Measurements from ENCODE around the gene SLC4A1.
"Not testable (repeated sequence)": the region's sequence is repeated elsewhere in the genome, so short reads cannot be mapped to it uniquely, and the experiment has no call there.

Gene SLC4A1

GRCh38 chr17:44257815-44258760 lies 9.8 kb downstream of the SLC4A1 start:
- DNase-seq (ENCODE audit: low read depth in 4 of 4, low spot score in 1 of 4) = no peak

DNA sequence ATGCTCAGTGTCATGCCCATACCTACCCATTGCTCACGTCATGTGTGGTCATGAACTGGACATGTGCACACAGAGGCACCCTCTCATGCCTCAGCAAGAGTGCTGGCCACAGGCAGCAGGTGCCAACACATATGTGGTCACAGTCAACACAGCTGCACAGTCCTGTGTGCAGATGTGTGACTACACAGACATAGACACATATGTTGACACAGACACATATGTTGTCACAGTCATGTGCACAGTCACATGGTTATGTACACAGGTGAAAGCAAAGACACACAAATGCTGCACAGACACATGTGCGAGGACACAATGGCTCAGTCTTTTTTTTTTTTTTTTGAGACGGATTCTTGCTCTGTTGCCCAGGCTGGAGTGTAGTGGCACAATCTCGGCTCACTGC lies 11.3 kb downstream of the SLC4A1 start:
- no peak for DNase-seq (ENCODE audit: low read depth in 4 of 4, low spot score in 1 of 4)

- DNase-seq (ENCODE audit: low read depth in 4 of 4, low spot score in 1 of 4) = no peak
Observed at GRCh38 chr17:44255915-44256314, 12.0 kb downstream of the SLC4A1 start.

- no peak for DNase-seq (ENCODE audit: low read depth in 4 of 4, low spot score in 1 of 4)
Observed at GRCh38 chr17:44254361-44255095, 13.4 kb downstream of the SLC4A1 start.

DNA sequence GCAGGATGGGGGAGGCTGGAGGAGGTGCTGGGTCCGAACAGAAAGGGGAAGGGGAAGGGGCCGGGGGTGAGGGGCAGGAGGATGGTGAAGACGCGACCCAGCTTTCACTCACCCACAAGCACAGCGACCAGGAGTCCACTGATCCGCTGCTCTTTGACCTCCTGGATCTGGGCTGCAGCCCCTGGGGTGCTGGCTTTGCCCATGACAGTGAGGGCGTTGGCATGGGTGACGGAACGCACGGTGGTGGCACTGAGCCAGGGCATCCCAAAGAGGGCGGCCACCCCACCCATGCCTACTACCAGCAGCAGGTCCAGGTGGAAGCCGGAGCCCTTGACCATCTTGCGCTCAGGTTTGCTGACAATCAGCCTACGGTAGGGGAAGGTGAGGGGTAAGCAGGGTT lies 14.9 kb downstream of the SLC4A1 start:
- DNase-seq (ENCODE audit: low read depth in 4 of 4, low spot score in 1 of 4) = no peak

DNA sequence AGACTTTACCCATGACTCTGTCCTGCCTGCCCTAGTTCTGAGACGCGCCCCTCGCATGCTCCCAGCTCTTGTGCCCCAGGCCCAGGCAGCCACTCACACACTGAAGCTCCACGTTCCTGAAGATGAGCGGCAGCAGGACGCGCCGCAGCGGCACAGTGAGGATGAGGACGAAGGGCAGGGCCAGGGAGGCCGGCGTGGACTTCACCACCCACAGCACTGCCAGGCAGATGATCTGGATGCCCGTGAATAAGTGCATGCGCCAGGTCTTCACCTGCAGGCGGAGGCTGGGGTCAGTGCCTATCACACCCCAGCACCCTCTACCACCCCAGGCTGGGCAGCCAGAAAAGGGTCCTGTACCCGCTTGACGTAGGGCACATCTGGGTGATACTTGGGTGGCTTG lies 16.9 kb downstream of the SLC4A1 start:
- no peak for DNase-seq (ENCODE audit: low read depth in 4 of 4, low spot score in 1 of 4)

DNA sequence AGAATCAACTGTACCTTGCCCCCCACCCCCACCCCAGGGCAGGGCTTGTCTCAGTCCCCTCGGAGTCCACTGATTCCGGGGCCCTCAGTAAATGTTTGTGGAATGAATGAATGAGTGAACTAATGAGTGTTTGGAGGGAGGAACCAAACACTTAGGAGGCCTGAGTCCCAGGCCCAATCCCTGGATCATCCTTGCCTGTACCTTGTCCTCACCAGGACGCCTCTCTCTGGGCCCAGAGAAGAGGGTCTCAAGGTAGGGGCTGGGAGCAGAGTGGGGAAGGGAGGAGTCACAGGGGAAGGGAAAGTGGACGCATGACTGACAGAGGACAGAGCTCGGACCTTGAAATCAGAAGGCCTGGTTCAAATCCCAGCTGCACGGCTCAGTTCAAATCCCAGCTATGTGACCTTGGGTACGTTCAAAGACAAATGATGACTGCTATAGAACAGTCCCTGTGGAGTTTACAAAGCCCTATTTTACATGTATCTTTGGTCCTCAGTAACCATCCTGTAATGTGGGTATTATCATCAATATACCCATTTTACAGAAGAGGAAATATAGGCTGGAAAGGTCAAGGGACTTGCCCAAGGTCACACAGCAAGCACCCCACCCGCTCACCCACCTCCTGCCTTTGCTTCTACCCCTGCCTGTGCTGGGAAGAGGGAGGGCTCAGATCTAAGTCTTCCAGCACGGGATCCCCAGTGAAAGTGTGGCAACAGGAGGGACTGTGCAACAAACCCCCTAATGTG lies 18.3 kb downstream of the SLC4A1 start:
- DNase-seq (ENCODE audit: low read depth in 4 of 4, low spot score in 1 of 4) = no peak

GRCh38 chr17:44247876-44248736 lies 19.8 kb downstream of the SLC4A1 start:
- no peak for DNase-seq (ENCODE audit: low read depth in 4 of 4, low spot score in 1 of 4)

DNA sequence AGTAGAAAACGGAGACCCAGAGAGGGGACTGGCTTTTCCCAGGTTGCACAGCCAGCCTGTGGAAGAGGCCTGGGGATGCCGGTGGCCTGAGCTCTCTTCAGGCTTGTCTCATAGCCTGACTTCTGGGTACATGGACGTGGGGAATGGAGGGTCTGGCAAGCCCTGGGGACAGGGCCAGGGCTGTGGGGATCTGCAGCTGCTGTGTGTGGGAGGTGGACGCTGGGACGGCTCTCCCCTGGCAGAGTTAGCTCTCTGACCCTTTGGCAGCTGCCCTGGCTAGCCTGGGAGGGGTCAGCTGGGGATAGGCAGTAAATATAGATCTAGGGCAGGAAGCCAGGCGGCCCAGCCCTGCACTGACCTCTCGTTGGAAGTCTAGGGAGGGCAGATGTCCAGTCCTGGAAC lies 20.5 kb downstream of the SLC4A1 start:
- no peak for DNase-seq (ENCODE audit: low read depth in 4 of 4, low spot score in 1 of 4)

DNA sequence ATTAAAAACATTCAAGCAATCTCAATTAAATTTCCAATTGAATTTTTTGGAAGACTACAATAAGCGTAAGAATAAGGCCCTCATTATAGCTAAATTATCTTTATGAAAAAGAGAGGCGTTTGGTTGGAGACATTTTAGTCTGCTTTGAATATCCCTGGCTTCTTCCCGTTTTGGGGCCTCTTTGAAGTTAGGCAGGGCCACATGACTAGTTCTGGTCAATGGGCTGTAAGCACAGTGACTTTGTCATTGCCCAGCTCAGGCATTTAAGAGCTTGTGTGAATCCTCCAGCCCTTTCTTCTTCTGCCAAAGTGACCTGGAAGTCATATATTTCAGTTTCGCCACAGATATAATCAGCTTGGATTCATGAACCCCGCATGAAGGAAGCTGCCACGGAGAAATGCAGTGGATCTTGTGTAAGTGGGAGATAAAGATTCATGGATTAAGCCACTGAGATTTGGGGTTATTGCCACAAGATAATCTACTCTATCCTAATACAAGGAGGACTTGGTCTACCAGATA lies 26.8 kb downstream of the SLC4A1 start:
- DNase-seq (ENCODE audit: low read depth in 4 of 4, low spot score in 1 of 4) = no peak

GRCh38 chr17:44237886-44238285 lies 30.0 kb downstream of the SLC4A1 start:
- DNase-seq (ENCODE audit: low read depth in 4 of 4, low spot score in 1 of 4) = not testable (repeated sequence)

- DNase-seq (ENCODE audit: low read depth in 4 of 4, low spot score in 1 of 4) = no peak
Observed at GRCh38 chr17:44236444-44236991, 31.4 kb downstream of the SLC4A1 start.

- no peak for DNase-seq (ENCODE audit: low read depth in 4 of 4, low spot score in 1 of 4)
Observed at GRCh38 chr17:44235583-44235936, 32.4 kb downstream of the SLC4A1 start.

- no peak for DNase-seq (ENCODE audit: low read depth in 4 of 4, low spot score in 1 of 4)
Observed at GRCh38 chr17:44233582-44233981, 34.4 kb downstream of the SLC4A1 start.

GRCh38 chr17:44232061-44232460 lies 35.9 kb downstream of the SLC4A1 start:
- no peak for DNase-seq (ENCODE audit: low read depth in 4 of 4, low spot score in 1 of 4)

GRCh38 chr17:44230140-44230539 lies 37.8 kb downstream of the SLC4A1 start:
- no peak for DNase-seq (ENCODE audit: low read depth in 4 of 4, low spot score in 1 of 4)

- no peak for DNase-seq (ENCODE audit: low read depth in 4 of 4, low spot score in 1 of 4)
Observed at GRCh38 chr17:44229090-44229489, 38.8 kb downstream of the SLC4A1 start.

GRCh38 chr17:44223541-44224071 lies 44.3 kb downstream of the SLC4A1 start:
- DNase-seq (ENCODE audit: low read depth in 4 of 4, low spot score in 1 of 4) = no peak

- DNase-seq (ENCODE audit: low read depth in 4 of 4, low spot score in 1 of 4) = no peak
Observed at GRCh38 chr17:44222112-44222869, 45.6 kb downstream of the SLC4A1 start.

GRCh38 chr17:44221862-44222111 lies 46.1 kb downstream of the SLC4A1 start:
- no peak for DNase-seq (ENCODE audit: low read depth in 4 of 4, low spot score in 1 of 4)

All from stimulated activated CD4-positive, alpha-beta T cell treated with anti-CD3 and anti-CD28 coated beads, Interleukin-1b, Interleukin-23, amount 100 ng/mL, for 24 hours (primary cell).